Adrenal gland (tissue), 12 donors: ENCODE data around the gene TRAK1. TPM values are rescaled to one million over a fixed set of nuclear protein-coding genes. Genes with fewer than 3 reads are reported as not detected.

Source experiments
- DNase-seq, 7 donors: peaks; one replicate each; pipeline ENCODE4 v3.0.0-alpha.2; 2019 to 2020
- H3K27ac ChIP-seq, 5 donors: fragments of 200-600 bp; sonication (generic) in 4 of 5; 1 replicate in 3 of 5; 2 replicates in 2 of 5; pipeline versions ENCODE4 v1.5.1 to v1.8.0; 2016 to 2020; ENCODE audit warnings: mild to moderate bottlenecking in 1 of 5
- H3K27me3 ChIP-seq: fragments of 200-600 bp; 2 replicates; pipeline ENCODE4 v1.8.0; 2021
- H3K36me3 ChIP-seq, 2 donors: fragments of 200-600 bp; replicated peaks in 1 of 2; 1 replicate in 1 of 2; 2 replicates in 1 of 2; pipeline versions ENCODE4 v1.5.1 to v1.8.0; 2018 to 2022
- H3K4me1 ChIP-seq, 2 donors: fragments of 200-600 bp; replicated peaks in 1 of 2; 1 replicate in 1 of 2; 2 replicates in 1 of 2; pipeline versions ENCODE4 v1.5.1 to v1.8.0; 2018 to 2021
- H3K4me3 ChIP-seq, 4 donors: fragments of 200-600 bp; sonication (generic) in 3 of 4; one replicate each; pipeline ENCODE4 v1.5.1; 2016 to 2018
- H3K9me3 ChIP-seq, 3 donors: fragments of 200-600 bp; sonication (generic) in 1 of 3; replicated peaks in 1 of 3; 1 replicate in 2 of 3; 2 replicates in 1 of 3; pipeline versions ENCODE4 v1.5.1 to v1.8.0; 2016 to 2021
- CTCF ChIP-seq, 6 experiments: fragments of 450-650 bp in 4 of 6; fragments of 200-600 bp in 2 of 6; sonication (generic) in 1 of 6; IDR thresholded peaks; 1 replicate in 5 of 6; 2 replicates in 1 of 6; pipeline versions ENCODE4 v1.5.1 to v1.8.0; 2016 to 2021; ENCODE audit warnings: antibody characterized with exemption in 6 of 6, mild to moderate bottlenecking in 2 of 6, moderate library complexity in 1 of 6
- POLR2A ChIP-seq, 2 donors: fragments of 450-650 bp; IDR thresholded peaks; one replicate each; pipeline ENCODE4 v1.6.1; 2017; ENCODE audit warnings: antibody characterized with exemption in 2 of 2, mild to moderate bottlenecking in 2 of 2, moderate library complexity in 1 of 2
- WGBS, 4 donors: extraction: QIAGEN DNeasy Blood & Tissue Kit in 2 of 4; methylation state at CpG; one replicate each; pipeline versions ENCODE4 v1.1.5 to v1.1.7; 2013 to 2017; 5-methylcytosine and 5-hydroxymethylcytosine counted together
- intact Hi-C, 2 donors: fragments of 100-400 bp; cut with DNase I; formaldehyde crosslinking; loops; one replicate each; pipeline versions ENCODE4 v1.14.1 to v1.15.0; 2022 to 2023
- polyA plus RNA-seq, 3 donors: library from polyadenylated mRNA; stranded (reverse); fragments of 200-250 nt in 2 of 3; fragments of 350-450 nt in 1 of 3; fragmentation: Illumina TruSeq in 1 of 3; extraction: RNeasy Lipid Tissue Mini Kit (QIAGEN cat#74804) in 1 of 3; gene quantifications; one replicate each; pipeline ENCODE4 v1.2.3, GENCODE V29; 2013 to 2014
- total RNA-seq, 9 donors: library from RNA; depleted of rRNA in 4 of 9; stranded (reverse); fragments of >200 nt in 4 of 9; fragments of 120-200 nt in 1 of 9; fragmentation: NEBNext Ultra II Directional in 1 of 9; extraction: Animal tissue kit (Norgen Biotek cat#: 25700) in 1 of 9; gene quantifications; one replicate each; pipeline versions ENCODE4 v1.1.0 to v1.2.4, GENCODE V29; 2013 to 2023
- donor health status: healthy with polysubstance abuse.
- donor health status: Bipolar disorder and iron deficiency.
- donor health status: DM: yes; HTN: yes; CAD: no.
- donor health status: DM: no; HTN: no; CAD: no.
- donor health status: DM: no; HTN: no; CAD: no.
- donor health status: DM: yes; HTN: yes; CAD: no.

TRAK1 gene
- total and polyA plus RNA-seq, 12 donors: 13.1 to 38.1 (median 26.4) TPM

DNA sequence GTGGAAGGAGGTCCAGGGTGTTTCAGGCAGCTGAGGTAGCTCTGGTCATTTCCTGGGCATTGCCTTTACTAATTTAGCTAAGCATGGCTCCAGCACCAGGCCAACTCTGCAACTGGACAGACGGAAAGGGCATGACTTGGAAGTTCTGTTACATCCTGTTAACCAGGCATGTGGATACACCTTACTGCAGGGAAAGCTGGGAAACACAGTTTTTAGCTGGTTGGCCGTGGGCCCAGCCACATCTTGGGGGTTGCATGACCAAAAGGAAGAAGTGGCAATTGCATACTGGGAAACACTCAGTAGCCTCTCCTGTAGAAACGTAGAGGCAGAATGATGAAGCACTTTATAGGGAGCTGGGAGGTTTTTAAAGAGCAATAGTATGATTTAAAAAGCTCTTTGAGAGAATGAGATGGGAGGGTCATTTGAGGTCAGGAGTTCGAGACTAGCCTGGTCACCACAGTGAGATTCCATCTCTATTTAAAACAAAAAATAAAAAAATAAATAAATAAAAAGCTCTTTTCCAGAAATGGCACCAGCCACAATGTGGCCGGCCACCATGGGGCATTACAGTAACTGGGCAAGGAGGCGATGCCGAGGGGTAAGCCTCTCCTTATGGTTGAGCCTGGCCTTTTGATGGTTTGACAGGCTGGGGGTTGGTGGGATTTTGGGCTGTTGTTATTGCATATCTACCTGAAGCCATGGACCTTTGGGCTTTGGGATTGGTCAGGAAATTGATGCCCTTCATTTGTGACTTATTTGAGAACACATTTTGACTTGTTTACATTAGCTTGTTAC lies 28.6 kb downstream of the TRAK1 start:
- no peaks in the 10 kb centered on the region for H3K9me3 ChIP-seq
- no peaks in the 10 kb centered on the region for H3K36me3 ChIP-seq
- no peaks in the 10 kb centered on the region for H3K27me3 ChIP-seq
- WGBS, 4 donors: 79 to 82% (median 80%) methylated on average over 7 of the region's 7 CpGs
- TF ChIP-seq POLR2A (IDR thresholded peaks at IDR 0.05): no peak
- no peak for TF ChIP-seq CTCF (IDR thresholded peaks at IDR 0.05)
- no peak overlapping the region for H3K4me3 ChIP-seq
- H3K4me1 ChIP-seq: peaks cover 5 to 23% of the 10 kb centered on the region in 2 donors
- intact Hi-C loops: loop anchor here (5.0 to 10.0 kb wide), 2 partner anchors 65 to 73 kb away; no protein-coding TSS in a partner anchor
- DNase-seq: peak in 1 of 7 donors; percentile 58
- no peak overlapping the region for H3K27ac ChIP-seq

- Histone ChIP-seq H3K4me1 (peaks cover 5 to 23% of the 10 kb centered on the region in 2 donors), H3K36me3 (peaks cover 0 to 5% of the 10 kb centered on the region in 2 donors), H3K27ac (no peak overlapping the region), H3K27me3 (no peaks in the 10 kb centered on the region), H3K4me3 (no peak overlapping the region), H3K9me3 (no peaks in the 10 kb centered on the region)
- intact Hi-C loops: loop anchor here in 1 of 2 donors (10.0 kb wide), 1 partner anchor 64 kb away; no protein-coding TSS in a partner anchor
- no peak for TF ChIP-seq POLR2A (IDR thresholded peaks at IDR 0.05)
- DNase-seq: no peak
- 85 to 96% (median 91%) methylated on average over 3 of the region's 3 CpGs for WGBS, 4 donors
These were observed 29.7 kb downstream of the TRAK1 start for GRCh38 chr3:42120866-42121265.

GRCh38 chr3:42122261-42123011 lies 31.3 kb downstream of the TRAK1 start:
- TF ChIP-seq CTCF (IDR thresholded peaks at IDR 0.05): no peak
- TF ChIP-seq POLR2A (IDR thresholded peaks at IDR 0.05): no peak
- no peaks in the 10 kb centered on the region for H3K27me3 ChIP-seq
- no peak overlapping the region for H3K4me3 ChIP-seq
- H3K9me3 ChIP-seq: no peaks in the 10 kb centered on the region
- H3K36me3 ChIP-seq: peaks cover 0 to 19% of the 10 kb centered on the region in 2 donors
- H3K4me1 ChIP-seq: peaks cover 1 to 12% of the 10 kb centered on the region in 2 donors
- intact Hi-C loops: loop anchor here in 1 of 2 donors (10.0 kb wide), 1 partner anchor 62 kb away; no protein-coding TSS in a partner anchor
- H3K27ac ChIP-seq: no peak overlapping the region
- DNase-seq: no peak
- 86 to 91% (median 88%) methylated on average over 4 of the region's 4 CpGs for WGBS, 4 donors

GRCh38 chr3:42123012-42123581 lies 31.9 kb downstream of the TRAK1 start:
- Histone ChIP-seq H3K27me3 (no peaks in the 10 kb centered on the region), H3K4me3 (no peak overlapping the region), H3K9me3 (no peaks in the 10 kb centered on the region), H3K27ac (no peak overlapping the region), H3K36me3 (peaks cover 0 to 19% of the 10 kb centered on the region in 2 donors), H3K4me1 (peaks cover 0 to 7% of the 10 kb centered on the region in 2 donors)
- intact Hi-C loops: loop anchor here in 1 of 2 donors (10.0 kb wide), 1 partner anchor 62 kb away; no protein-coding TSS in a partner anchor
- 64 to 76% (median 69%) methylated on average over 8 of the region's 8 CpGs for WGBS, 4 donors
- no peak for TF ChIP-seq CTCF (IDR thresholded peaks at IDR 0.05)
- TF ChIP-seq POLR2A (IDR thresholded peaks at IDR 0.05): no peak
- no peak for DNase-seq
